ENCODE results near the gene ETV1. TPM values are rescaled to one million over a fixed set of nuclear protein-coding genes. Genes with fewer than 3 reads are reported as not detected.

ETV1 gene
- total RNA-seq, 4 donors from 2014 or later = 0.41 to 2.0 (median 0.83) TPM

DNA sequence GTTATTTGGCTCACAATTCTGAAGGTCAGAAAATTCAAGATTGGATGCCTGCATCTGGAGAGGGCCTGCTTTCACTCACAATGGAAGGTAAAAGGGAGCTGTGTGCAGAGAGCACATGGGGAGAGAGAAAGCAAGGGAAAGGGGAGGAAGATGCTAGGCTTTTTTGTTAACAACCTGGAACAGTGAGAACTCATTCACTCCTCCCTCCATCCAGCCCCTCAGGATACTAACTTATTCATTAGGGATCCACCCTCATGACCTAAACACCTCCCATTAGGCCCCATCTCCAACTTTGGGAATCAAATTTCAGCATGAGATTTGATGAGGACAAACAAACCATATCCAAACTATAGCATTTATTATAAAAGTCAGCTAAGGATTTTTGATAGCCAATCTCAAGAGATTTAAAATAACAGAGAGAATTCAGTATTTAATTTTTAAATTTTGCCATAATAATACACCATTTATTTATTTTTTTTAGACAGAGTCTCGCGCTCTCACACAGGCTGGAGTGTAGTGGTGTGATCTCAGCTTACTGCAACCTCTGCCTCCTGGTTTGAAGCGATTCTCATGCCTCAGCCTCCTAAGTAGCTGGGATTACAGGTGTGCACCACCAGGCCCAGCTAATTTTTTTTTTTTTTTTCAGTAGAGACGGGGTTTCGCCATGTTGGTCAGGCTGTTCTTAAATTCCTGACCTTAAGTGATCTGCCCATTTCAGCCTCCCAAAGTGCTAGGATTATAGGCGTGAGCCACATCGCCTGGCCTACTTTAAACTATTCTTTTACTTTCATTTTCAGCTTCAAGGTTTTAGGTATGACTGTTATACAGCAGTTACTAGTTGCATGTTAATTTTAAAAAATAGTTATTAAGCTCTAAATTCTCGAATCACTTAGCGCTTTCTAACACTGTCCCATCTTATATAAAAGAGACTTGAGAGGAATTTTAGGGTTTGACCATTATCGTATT is 20.3 kb upstream of the ETV1 start:
- H3K27me3 ChIP-seq = no peaks in the 10 kb centered on the region
- in situ Hi-C loops (cut with MboI; ENCODE audit: low sequenced_read_pairs in 4 of 4) = no loop called here
- H3K27ac ChIP-seq = no peak overlapping the region
- DNase-seq (no peak), ATAC-seq (no peak)
- TF ChIP-seq POLR2A (IDR thresholded peaks at IDR 0.05) = no peak
- TF ChIP-seq, protein P1, sequence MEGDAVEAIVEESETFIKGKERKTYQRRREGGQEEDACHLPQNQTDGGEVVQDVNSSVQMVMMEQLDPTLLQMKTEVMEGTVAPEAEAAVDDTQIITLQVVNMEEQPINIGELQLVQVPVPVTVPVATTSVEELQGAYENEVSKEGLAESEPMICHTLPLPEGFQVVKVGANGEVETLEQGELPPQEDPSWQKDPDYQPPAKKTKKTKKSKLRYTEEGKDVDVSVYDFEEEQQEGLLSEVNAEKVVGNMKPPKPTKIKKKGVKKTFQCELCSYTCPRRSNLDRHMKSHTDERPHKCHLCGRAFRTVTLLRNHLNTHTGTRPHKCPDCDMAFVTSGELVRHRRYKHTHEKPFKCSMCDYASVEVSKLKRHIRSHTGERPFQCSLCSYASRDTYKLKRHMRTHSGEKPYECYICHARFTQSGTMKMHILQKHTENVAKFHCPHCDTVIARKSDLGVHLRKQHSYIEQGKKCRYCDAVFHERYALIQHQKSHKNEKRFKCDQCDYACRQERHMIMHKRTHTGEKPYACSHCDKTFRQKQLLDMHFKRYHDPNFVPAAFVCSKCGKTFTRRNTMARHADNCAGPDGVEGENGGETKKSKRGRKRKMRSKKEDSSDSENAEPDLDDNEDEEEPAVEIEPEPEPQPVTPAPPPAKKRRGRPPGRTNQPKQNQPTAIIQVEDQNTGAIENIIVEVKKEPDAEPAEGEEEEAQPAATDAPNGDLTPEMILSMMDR (IDR thresholded peaks at IDR 0.05 in 4 of 5, conservative IDR thresholded peaks at IDR 0.05 in 1 of 5) = no peak
- H3K4me1 ChIP-seq = no peaks in the 10 kb centered on the region
- H3K9me3 ChIP-seq = no peaks in the 10 kb centered on the region
- H3K4me3 ChIP-seq = no peak overlapping the region
- H3K36me3 ChIP-seq = no peaks in the 10 kb centered on the region
- intact Hi-C loops (cut with DNase I; ENCODE audit: low total_unique reads) = no loop called here

DNA sequence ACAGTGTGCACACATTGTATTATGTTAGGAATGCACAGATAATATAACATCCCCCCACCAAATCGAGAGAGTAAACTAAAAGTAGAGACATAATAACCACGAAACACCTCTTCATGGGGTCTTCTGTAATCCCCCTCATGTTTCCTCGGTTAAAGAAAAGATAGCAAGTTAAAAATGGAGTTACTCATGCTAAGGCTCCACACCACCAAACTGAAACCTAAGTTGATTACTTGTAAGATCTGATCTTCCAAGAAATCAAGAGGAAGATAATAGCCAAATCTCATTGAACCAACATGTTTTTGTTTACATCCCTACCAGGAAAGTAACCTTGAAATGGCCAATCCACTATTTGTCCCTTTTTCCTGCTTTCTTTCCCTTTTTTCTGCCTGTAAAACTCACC is 11.7 kb upstream of the ETV1 start:
- Histone ChIP-seq H3K4me1 (no peaks in the 10 kb centered on the region), H3K36me3 (no peaks in the 10 kb centered on the region), H3K4me3 (no peak overlapping the region), H3K27me3 (no peaks in the 10 kb centered on the region), H3K9me3 (no peaks in the 10 kb centered on the region), H3K27ac (no peak overlapping the region)
- in situ Hi-C loops (cut with MboI; ENCODE audit: low sequenced_read_pairs in 4 of 4) = no loop called here
- no peak for ATAC-seq
- intact Hi-C loops (cut with DNase I; ENCODE audit: low total_unique reads) = no loop called here
- TF ChIP-seq, protein P1 (IDR thresholded peaks at IDR 0.05 in 4 of 5, conservative IDR thresholded peaks at IDR 0.05 in 1 of 5) = no peak
- no peak for TF ChIP-seq POLR2A (IDR thresholded peaks at IDR 0.05)
- no peak for DNase-seq

DNA sequence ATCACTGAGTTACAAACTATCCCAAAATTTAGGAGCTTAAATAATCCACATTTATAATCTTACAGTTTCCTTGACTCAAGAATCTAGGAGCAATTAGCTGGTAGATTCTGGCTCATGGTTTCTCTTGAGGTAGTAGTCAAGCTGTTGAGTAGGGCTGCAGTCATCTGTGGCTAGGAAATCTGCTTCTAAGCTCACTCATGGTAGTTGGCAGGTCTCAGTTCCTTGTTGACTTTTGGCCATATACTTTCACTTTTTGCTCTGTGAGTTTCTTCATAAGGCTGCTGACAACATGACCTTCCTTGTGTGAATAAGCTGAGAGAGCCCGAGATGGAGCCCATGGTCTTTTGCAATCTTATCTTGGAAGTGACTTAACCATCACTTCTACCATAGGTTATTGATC is 10.8 kb upstream of the ETV1 start:
- TF ChIP-seq POLR2A (IDR thresholded peaks at IDR 0.05) = no peak
- TF ChIP-seq, protein P1 (IDR thresholded peaks at IDR 0.05 in 4 of 5, conservative IDR thresholded peaks at IDR 0.05 in 1 of 5) = no peak
- no peaks in the 10 kb centered on the region for H3K27me3 ChIP-seq
- DNase-seq = no peak
- no peaks in the 10 kb centered on the region for H3K36me3 ChIP-seq
- no peak for ATAC-seq
- no peaks in the 10 kb centered on the region for H3K4me1 ChIP-seq
- no peaks in the 10 kb centered on the region for H3K9me3 ChIP-seq
- no peak overlapping the region for H3K4me3 ChIP-seq
- H3K27ac ChIP-seq = no peak overlapping the region
- intact Hi-C loops (cut with DNase I; ENCODE audit: low total_unique reads) (no loop called here), in situ Hi-C loops (cut with MboI; ENCODE audit: low sequenced_read_pairs in 4 of 4) (no loop called here)

DNA sequence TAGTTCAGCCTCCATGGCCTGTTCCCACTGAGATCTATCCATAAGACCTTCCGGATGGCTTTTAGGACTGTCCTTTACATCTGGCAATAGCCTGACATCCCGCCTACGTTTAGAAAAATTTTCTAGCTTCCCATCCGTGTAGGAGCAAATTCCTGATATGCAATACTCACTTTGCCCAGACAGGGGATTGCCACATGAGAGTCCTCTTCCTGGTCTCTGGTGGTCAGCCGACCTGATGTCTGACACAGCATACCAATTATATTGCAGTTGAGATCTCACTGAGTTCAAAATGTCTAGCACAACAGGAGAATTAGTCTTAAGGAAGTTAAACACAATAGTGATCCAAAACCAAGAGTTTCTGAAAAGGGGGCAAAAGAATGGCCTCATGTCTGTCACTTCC is 9.4 kb upstream of the ETV1 start:
- no peaks in the 10 kb centered on the region for H3K36me3 ChIP-seq
- TF ChIP-seq, protein P1 (IDR thresholded peaks at IDR 0.05 in 4 of 5, conservative IDR thresholded peaks at IDR 0.05 in 1 of 5) = no peak
- no peak for TF ChIP-seq POLR2A (IDR thresholded peaks at IDR 0.05)
- in situ Hi-C loops (cut with MboI; ENCODE audit: low sequenced_read_pairs in 4 of 4) (no loop called here), intact Hi-C loops (cut with DNase I; ENCODE audit: low total_unique reads) (no loop called here)
- no peak overlapping the region for H3K27ac ChIP-seq
- H3K4me3 ChIP-seq = no peak overlapping the region
- no peaks in the 10 kb centered on the region for H3K4me1 ChIP-seq
- ATAC-seq = no peak
- no peaks in the 10 kb centered on the region for H3K9me3 ChIP-seq
- DNase-seq = no peak
- no peaks in the 10 kb centered on the region for H3K27me3 ChIP-seq

All from gastrocnemius medialis (tissue), 4 donors.